Smooth muscle cell of the brain vasculature (primary cell): ENCODE data around the gene HEXIM1.

Experiments used
- DNase-seq: peaks from one replicate; pipeline ENCODE4 v3.0.0-alpha.2; 2012; ENCODE audit warnings: low read depth, low spot score

The HEXIM1 gene

GRCh38 chr17:45128989-45129388 lies 19.3 kb upstream of the HEXIM1 start:
- DNase-seq = no peak

- no peak for DNase-seq
These were observed 18.8 kb upstream of the HEXIM1 start for GRCh38 chr17:45129426-45129939.

GRCh38 chr17:45129940-45130680 lies 18.2 kb upstream of the HEXIM1 start:
- DNase-seq = no peak

GRCh38 chr17:45130681-45131615 lies 17.3 kb upstream of the HEXIM1 start:
- DNase-seq = no peak

GRCh38 chr17:45131616-45132319 lies 16.5 kb upstream of the HEXIM1 start:
- no peak for DNase-seq

GRCh38 chr17:45132320-45132571 lies 16.0 kb upstream of the HEXIM1 start, which contains the start of gene PLCD3:
TSS of gene PLCD3 (minus strand) at chr17:45132515. CDS start at chr17:45132410, 105 bp downstream.
- DNase-seq = no peak

GRCh38 chr17:45132572-45133463 lies 15.5 kb upstream of the HEXIM1 start:
- no peak for DNase-seq

GRCh38 chr17:45135192-45135977 lies 12.9 kb upstream of the HEXIM1 start, which contains the start of gene ACBD4:
TSS of gene ACBD4 (plus strand) at chr17:45135687. CDS start at chr17:45136145, 458 bp downstream.
- peak; percentile 94 for DNase-seq

GRCh38 chr17:45135978-45136791 lies 12.1 kb upstream of the HEXIM1 start:
- DNase-seq = no peak

- DNase-seq = no peak
These were observed 11.3 kb upstream of the HEXIM1 start for GRCh38 chr17:45136846-45137560.

GRCh38 chr17:45137561-45138305 lies 10.5 kb upstream of the HEXIM1 start:
- DNase-seq = no peak

- no peak for DNase-seq
These were observed 9.3 kb upstream of the HEXIM1 start for GRCh38 chr17:45138911-45139532.

GRCh38 chr17:45139533-45139920 lies 8.7 kb upstream of the HEXIM1 start:
- no peak for DNase-seq

- DNase-seq = no peak
These were observed 5.1 kb upstream of the HEXIM1 start for GRCh38 chr17:45143094-45143670.

- no peak for DNase-seq
These were observed 4.5 kb upstream of the HEXIM1 start for GRCh38 chr17:45143767-45144198.

GRCh38 chr17:45144199-45145034 lies 3.9 kb upstream of the HEXIM1 start:
- DNase-seq = no peak
